IPS DF 4.7 (cell line): ENCODE results near the gene SNX7.

Experiments
- DNase-seq: peaks from one replicate; pipeline ENCODE4 v3.0.0-alpha.2; 2013; ENCODE audit warnings: low spot score; ENCODE audit errors: extremely low read depth

SNX7 gene

GRCh38 chr1:98661544-98662355, at the start of gene SNX7:
TSS of gene SNX7 (plus strand) at chr1:98661721. CDS start at chr1:98661732, 11 bp downstream.
- no peak for DNase-seq

DNA sequence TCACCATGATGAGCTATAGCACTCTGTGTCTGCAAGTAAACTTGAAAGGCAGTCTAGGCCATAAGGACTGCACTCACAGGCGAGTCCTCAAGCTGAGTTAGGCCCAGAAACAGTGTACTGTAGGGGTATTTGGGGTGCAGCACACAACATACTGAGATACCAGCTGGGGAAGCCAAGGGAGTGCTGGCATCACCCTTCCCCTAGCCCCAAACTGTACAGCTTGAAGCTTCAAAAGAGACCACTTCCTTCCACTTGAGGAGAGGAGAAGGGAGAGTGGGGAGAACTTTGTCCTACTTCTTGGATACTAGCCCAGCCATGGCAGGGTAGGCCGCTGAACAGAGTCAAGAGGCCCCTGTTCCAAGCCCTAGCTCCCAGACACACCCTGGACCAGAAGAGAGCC, 24.2 kb upstream of the SNX7 start:
- no peak for DNase-seq

DNA sequence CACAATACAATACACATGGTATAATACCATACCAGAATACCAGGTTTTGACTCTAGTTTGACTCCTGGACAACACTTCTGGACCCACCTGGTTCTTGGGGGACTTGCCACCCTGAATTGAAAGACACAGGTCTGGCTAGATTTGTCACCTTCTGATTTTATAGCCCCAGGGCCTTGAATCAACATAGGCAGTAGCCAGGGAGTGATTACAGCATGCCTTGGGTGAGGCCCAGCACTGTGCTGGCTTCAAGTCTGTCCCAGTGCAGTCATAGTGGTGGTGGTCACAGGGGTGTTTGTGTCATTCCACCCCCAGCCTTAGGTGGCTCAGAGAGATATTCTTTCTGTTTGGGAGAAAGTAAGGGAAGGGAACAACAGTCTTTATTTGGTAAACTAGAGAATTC, 23.3 kb upstream of the SNX7 start:
- no peak for DNase-seq

DNA sequence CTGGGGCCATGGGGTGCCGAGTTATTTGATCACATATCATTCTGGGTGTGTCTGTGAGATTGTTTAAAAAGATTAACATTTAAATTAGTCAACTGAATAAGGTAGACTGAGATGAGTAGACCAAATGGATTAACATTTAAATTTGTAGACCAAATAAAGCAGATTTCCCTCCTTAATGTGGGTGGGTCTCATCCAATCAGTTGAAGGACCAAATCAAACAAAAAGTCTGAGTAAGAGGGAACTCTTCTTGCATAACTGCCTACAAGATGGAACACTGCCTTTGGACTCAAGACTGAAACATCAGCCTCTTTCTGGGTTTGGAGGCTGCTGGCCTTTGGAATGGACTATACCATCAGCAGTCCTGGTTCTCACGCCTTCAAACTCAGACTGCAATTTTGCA, 17.0 kb upstream of the SNX7 start:
- DNase-seq: no peak

GRCh38 chr1:98651116-98651632, 10.3 kb upstream of the SNX7 start:
- no peak for DNase-seq

DNA sequence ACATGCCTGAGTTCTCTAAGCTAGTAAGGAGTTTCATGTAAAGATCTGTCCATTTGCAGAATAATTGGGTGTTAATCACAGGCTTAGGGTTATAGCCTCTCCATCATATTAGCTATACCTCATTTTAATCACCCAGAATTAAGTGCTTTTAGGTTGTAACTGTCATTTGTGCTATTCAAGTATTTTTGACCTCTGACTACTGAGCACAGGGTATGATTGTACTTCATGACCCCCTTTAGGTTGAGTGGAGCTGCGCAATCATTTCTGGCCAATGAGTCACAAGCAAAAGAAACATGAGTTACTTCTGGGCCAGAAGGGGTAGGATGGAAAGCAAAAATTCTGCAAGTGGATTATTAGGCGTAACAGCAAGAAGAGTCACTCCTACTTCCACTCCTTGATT, 8.4 kb upstream of the SNX7 start:
- DNase-seq: no peak

DNA sequence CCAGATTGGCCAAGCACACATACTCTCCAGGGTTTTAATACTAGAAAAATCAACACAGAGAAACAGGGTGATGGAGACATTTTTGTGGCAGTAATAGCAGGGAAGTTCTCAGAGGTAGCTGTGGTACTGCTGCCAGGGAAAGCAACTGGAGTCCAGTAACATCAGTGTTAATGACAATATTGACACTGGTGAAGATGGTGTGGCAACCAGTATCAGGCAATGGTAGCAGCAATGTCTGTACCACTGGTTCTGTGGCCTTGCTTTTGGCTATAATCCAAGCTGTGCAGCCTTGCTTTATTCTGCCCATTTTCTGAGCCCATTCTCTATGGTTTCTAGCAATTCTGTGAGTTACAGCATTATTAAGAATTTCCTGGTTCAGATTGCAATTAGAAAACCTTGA, 1.6 kb upstream of the SNX7 start:
- DNase-seq: no peak

DNA sequence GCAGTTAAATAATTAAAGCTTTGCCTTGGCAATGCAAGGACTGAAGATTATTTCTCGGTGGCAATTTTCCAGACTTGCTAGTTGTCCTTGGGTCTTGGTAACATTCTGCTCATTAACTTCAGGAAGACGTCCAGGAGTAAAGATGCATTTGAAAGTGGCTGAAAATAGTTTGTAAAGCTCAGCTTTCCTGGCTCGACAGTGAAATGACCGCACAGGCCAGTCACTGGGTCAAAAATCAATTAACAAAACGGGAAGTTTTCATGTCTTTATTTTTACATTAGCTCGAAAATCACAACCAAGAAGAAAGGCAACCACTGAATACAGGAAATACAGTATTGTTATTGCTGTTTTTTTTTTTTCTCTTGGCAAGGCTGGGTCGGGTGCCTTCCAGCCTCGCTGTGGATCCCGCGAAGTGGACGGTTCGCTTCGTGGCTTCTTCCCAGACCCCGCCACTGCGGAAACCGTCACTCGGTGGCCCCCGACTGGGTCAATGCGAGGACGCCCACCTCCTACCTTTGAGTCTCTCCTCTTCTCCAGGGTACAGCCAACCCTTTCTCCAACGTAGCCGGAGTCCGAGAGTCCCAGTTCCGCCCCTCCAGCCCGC, 479 bp upstream of the SNX7 start:
- no peak for DNase-seq

DNA sequence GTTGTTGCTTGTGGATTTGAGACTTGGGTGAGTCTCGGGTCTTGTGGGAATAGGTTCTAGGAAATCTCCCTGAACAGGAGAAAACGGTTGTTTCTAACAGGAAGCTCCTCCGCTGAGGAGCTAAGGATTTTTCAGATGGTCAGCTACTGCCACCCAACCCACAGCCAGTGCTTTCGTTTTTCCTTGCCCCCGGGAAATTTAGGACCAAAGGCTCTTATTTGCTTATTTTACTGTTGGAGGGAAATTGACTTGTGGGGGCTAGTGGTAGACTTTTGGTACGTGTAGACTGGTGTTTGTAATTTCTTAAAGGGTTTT, 792 bp downstream of the SNX7 start:
- no peak for DNase-seq

DNA sequence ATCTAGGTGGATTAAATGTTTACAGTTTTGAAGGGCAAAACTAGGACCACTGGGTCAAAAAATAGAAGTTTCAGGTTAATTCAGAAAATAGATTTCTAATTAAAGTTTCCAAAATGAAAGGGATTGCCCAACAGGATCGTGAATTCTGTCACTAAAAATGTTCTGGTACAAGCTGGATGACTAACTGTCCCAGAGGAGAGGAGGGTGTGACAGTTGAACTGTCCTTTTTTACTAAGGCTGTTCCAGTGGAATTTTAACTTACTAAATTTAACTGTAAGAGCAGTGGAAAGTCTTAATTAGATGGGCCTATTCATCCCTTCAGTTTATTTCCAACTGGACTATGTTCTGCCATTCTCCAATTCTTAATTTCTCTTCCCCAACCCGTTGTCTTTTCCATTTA, 7.2 kb downstream of the SNX7 start:
- DNase-seq: no peak

DNA sequence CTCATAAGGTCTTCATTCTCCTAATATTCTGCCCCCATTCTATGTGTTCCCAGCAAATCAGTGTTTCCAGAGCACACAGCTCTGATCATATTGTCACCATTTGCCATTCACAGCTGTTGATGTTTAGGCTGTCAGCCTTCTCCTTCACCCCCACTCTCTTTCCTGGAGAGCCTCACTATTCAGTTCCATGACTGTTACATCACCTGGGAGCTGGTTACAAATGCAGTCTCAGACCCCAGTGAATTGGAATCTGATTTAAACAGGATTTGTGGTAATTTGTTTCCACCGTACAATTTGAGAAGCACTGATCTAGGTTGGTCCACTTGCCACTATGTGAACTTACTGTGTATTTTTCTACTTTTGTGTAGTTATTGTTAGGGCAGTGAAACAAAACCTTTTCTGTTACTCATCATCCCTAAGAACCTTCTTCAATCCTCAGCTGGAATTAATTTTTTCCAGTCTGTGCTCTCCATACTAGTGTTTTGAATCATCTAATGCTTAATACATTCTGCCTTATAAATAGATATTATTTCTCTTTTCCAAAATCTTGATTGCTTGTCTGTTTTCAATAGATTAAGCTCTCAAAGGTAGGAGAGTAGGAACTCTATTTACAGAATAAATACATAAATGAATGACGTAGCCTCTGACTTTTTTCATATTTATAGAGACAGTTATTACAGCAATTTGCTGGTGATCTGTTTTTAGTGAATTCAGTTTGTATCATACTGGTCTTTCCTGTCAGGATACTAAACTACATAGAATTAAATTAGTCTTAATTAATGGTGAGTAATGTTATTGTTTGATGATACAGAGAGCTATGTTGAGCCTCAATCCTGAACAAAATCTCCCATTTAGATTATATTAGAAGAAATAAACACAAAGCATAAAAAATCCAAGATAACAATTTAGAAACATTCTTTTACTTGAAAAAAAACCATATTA, 8.1 kb downstream of the SNX7 start:
- no peak for DNase-seq

DNA sequence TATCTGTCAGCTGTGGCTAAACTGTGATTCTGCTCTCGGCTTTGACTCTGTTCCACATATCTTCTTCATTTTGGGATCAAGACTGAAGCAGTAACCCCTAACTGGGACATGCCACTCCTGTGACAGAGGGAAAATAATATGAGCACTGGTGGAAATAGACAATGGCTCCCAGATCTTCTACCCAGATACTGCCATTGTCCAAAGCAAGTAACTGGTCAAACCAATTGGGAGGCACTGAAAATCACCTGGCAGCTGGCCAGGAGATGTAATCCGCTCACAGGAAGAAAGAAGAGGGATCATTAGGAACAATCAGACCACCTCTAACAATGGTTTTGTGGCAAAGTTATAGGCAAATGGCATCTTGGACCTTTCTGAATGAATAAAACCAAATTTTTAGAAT, 10.7 kb downstream of the SNX7 start:
- DNase-seq: no peak

DNA sequence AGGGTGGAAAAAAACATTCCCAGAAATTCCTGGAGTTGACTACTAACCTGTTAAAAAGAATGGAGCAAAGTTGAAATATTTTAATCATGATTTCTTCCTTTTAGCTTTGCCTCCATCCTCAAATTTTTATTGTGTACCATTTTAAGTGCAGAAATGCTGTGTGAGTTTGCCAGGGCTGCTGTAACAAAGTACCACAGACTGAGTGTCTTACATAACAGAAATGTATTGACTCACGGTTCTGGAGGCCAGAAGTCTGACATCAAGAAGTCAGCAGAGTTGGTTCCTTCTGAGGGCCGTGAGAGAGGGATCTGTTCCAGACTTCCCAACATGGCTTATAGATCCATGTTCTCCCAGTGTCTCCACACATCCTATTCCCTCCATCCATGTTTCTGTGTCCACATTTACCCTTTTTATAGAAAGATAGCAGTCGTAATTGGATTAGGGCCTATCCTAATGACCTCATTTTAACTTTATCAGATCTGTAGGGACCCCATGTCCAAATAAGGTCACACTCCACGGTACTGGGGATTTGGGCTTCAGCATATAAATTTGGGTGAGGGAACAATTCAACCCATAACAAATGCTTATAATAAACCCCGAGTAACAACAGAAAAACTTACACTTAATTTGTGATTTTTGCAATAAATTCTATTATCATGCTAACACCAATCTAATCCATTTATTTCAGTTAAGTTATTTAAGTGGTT, 12.7 kb downstream of the SNX7 start:
- no peak for DNase-seq

GRCh38 chr1:98675282-98675681, 13.8 kb downstream of the SNX7 start:
- DNase-seq: no peak

GRCh38 chr1:98677288-98677687, 15.8 kb downstream of the SNX7 start:
- no peak for DNase-seq

GRCh38 chr1:98681812-98682211, 20.3 kb downstream of the SNX7 start:
- DNase-seq: no peak

DNA sequence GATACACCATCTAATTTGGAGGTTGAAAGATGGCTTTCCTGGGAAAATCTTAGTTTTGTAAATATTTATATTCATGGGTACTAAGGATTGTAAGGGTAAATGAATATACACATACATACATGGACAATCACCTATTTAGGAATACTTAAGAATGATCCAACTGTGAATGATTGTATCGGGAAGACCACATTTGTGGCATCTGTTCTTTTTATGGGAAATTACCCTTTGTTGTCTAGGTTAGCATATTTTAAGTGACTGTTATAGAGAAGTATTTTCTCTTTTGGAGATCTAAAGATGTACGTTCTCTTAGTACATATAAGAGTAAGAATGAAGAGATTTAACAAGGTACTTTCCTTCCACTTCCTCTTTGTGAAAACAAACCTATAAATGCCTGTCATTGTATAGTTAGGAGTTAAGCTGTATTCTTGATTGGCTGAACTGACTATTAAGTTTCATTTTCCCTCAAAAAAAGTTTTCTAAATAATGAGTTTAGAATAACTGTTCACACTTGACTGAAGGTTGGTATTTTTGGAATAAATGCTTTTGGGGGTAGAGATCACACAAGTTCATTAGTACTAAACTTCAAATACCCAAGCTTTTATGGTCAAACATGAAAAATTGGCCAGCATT, 26.7 kb downstream of the SNX7 start:
- no peak for DNase-seq

DNA sequence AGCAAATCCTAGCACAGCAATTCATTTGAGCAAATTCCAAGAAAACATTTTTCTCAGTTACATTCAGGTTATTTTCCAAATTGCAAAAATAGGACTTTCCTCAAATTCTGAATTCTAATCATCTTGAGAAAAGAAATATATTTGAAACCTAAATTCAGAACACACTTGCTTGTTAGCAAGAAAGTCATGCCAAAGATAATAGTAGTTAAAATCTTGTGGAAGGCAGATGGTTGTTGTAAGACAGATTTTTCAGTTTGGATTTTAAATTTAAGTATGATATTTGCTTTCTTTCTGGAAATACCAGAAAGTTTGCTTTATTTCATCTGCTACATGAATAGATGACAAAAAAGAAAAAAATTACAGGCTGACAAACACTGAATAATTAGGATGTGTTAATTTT, 29.1 kb downstream of the SNX7 start:
- DNase-seq: no peak

DNA sequence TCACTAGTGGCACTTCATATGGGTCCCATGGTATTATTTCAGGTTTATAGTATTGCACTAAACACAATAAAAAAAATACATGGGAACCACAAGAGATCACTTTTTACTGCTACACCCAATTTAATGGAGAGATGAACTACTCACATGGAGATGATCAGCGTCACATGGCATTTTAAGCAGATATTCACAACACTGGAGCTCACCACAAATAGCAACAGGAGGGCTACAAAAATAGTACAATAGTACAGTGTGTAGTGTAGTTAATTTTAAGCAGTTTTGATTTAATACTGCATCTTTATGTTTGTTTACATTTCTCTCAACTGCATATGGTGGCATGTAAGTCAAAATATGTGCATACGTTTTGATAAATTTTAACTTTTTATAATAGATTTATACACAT, 31.0 kb downstream of the SNX7 start:
- DNase-seq: no peak

GRCh38 chr1:98693385-98693784, 31.9 kb downstream of the SNX7 start:
- no peak for DNase-seq

DNA sequence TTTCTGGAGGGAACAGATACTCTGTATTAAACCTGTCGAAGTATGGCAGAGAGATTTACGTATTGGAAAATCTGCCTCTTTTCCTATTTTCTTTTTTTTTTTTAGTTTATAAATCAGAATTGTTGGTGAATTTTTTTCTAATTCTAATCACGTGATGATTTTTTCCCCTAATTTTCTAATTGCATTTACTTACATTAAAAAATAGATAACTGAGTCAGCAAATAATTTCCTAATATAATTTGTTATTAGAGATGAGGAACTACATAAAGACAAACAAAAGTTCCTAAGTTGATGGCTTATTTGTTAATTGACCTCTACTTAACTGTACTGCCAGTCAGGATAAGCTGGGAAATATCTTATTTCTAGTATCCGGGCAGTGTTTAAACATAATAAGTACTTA, 34.6 kb downstream of the SNX7 start:
- DNase-seq: no peak
